Dendritic cell treated with granulocyte-macrophage colony-stimulating factor and Interleukin-4, amounts not matched to agents 40 ng/mL and 50 ng/mL, for 4 days (primary cell): ENCODE measurements around the gene NSUN3.
"Not testable (repeated sequence)": the region's sequence is repeated elsewhere in the genome, so short reads cannot be mapped to it uniquely, and the experiment has no call there.

Source experiments
- H3K27ac Mint-ChIP-seq: one replicate; pipeline ENCODE4 v1.8.0; 2022; ENCODE audit warnings: mild to moderate bottlenecking, mixed read lengths
- H3K27me3 Mint-ChIP-seq: one replicate; pipeline ENCODE4 v1.8.0; 2022; ENCODE audit warnings: mild to moderate bottlenecking, mixed read lengths
- H3K36me3 Mint-ChIP-seq: one replicate; pipeline ENCODE4 v1.8.0; 2022; ENCODE audit warnings: low read depth, mixed read lengths
- H3K4me1 Mint-ChIP-seq: one replicate; pipeline ENCODE4 v1.8.0; 2022; ENCODE audit warnings: low read depth, mixed read lengths
- H3K4me3 Mint-ChIP-seq: one replicate; pipeline ENCODE4 v1.8.0; 2022; ENCODE audit warnings: mild to moderate bottlenecking, moderate library complexity, mixed read lengths
- H3K9me3 Mint-ChIP-seq: one replicate; pipeline ENCODE4 v1.8.0; 2022; ENCODE audit warnings: mixed read lengths
- intact Hi-C: fragments of 100-400 bp; cut with micrococcal nuclease; formaldehyde crosslinking; loops from one replicate; pipeline ENCODE4 v1.15.0; 2022

Gene NSUN3

DNA sequence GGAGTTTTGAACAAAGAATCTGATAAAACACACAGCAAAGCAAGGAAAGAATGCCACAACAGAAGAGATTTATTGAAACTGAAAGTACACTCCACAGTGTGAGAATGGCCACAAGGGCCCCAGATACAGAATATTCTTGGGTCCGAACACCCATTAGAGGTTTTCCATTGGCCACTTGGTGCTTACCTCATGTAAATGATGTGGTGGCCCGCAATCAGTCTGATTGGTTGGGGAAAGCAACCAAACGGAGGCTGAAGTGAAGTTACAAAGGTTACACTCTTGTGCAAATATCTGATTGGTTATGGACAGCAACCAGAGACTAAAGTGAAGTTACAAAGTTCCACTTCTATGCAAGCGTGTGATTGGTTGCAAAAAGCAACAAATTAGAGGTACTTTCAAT is 20.4 kb downstream of the NSUN3 start:
- Mint-ChIP-seq H3K36me3 (peaks cover 72% of the 10 kb centered on the region), H3K27ac (no peak overlapping the region), H3K4me1 (peaks cover 32% of the 10 kb centered on the region), H3K4me3 (no peak overlapping the region), H3K27me3 (no peaks in the 10 kb centered on the region), H3K9me3 (no peaks in the 10 kb centered on the region)
- intact Hi-C loops = no loop called here

GRCh38 chr3:94089126-94089525 is 26.3 kb downstream of the NSUN3 start:
- intact Hi-C loops = no loop called here
- Mint-ChIP-seq H3K4me1 (peaks cover 23% of the 10 kb centered on the region), H3K27ac (no peak overlapping the region), H3K9me3 (no peaks in the 10 kb centered on the region), H3K4me3 (no peak overlapping the region), H3K36me3 (peaks cover 60% of the 10 kb centered on the region), H3K27me3 (no peaks in the 10 kb centered on the region)

GRCh38 chr3:94092086-94092485 is 29.2 kb downstream of the NSUN3 start:
- no peak overlapping the region for H3K4me3 Mint-ChIP-seq
- H3K4me1 Mint-ChIP-seq = peaks cover 28% of the 10 kb centered on the region
- H3K9me3 Mint-ChIP-seq = no peaks in the 10 kb centered on the region
- intact Hi-C loops = no loop called here
- H3K36me3 Mint-ChIP-seq = peaks cover 70% of the 10 kb centered on the region
- peak overlapping the region; percentile 12 for H3K27ac Mint-ChIP-seq
- no peaks in the 10 kb centered on the region for H3K27me3 Mint-ChIP-seq

GRCh38 chr3:94093151-94093550 is 30.3 kb downstream of the NSUN3 start:
- Mint-ChIP-seq H3K9me3 (no peaks in the 10 kb centered on the region), H3K36me3 (peaks cover 71% of the 10 kb centered on the region), H3K4me1 (peaks cover 38% of the 10 kb centered on the region), H3K27ac (no peak overlapping the region), H3K4me3 (no peak overlapping the region), H3K27me3 (no peaks in the 10 kb centered on the region)
- intact Hi-C loops = no loop called here

- Mint-ChIP-seq H3K4me1 (peaks cover 49% of the 10 kb centered on the region), H3K27ac (peak overlapping the region; percentile 54), H3K9me3 (no peaks in the 10 kb centered on the region), H3K4me3 (no peak overlapping the region), H3K27me3 (no peaks in the 10 kb centered on the region), H3K36me3 (peaks cover 75% of the 10 kb centered on the region)
- intact Hi-C loops = no loop called here
Measured at GRCh38 chr3:94095111-94095510, 32.2 kb downstream of the NSUN3 start.

DNA sequence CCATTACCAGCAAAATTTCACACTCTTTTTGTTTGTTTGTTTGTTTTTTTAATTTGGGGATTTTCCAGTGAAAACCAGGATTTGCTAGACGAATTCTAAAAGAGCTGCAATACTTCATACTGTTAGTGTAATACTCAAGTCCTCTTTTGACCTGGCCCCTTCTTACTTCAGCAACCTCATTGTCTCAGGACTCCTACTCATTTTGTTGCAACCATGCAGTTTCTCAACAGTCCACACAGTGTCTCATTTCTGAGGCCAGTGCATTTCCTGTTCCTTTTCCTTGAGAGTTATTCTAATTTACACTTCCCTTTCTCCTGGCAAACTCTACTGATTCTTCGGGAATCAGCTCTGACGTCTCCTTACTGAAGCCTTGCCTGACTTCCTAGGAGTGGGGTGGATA is 35.6 kb downstream of the NSUN3 start:
- Mint-ChIP-seq H3K36me3 (peaks cover 65% of the 10 kb centered on the region), H3K4me1 (peaks cover 26% of the 10 kb centered on the region), H3K27me3 (no peaks in the 10 kb centered on the region), H3K4me3 (no peak overlapping the region), H3K9me3 (no peaks in the 10 kb centered on the region), H3K27ac (peak overlapping the region; percentile 40)
- intact Hi-C loops = no loop called here

DNA sequence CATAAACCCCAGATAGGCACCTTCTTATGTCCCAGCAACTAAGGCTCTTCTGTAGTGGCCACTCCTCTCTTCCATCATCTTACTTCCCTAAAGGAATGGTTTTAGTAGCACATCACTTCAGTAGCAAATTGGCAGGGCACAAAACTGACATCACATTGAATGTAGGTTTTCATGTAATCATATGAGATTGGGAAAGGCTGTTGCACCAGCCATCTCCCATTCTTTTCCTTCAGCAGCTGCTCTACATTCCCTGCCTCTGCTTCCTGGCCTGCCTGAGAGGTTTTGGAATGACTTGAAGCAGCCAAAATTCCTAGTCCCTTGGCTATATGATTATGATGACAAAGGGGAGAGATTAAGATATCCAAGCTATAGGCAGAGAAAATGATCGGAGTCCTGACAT is 36.5 kb downstream of the NSUN3 start:
- Mint-ChIP-seq H3K4me1 (peaks cover 26% of the 10 kb centered on the region), H3K4me3 (no peak overlapping the region), H3K27ac (peak overlapping the region; percentile 25), H3K27me3 (no peaks in the 10 kb centered on the region), H3K9me3 (no peaks in the 10 kb centered on the region), H3K36me3 (peaks cover 61% of the 10 kb centered on the region)
- intact Hi-C loops = no loop called here

DNA sequence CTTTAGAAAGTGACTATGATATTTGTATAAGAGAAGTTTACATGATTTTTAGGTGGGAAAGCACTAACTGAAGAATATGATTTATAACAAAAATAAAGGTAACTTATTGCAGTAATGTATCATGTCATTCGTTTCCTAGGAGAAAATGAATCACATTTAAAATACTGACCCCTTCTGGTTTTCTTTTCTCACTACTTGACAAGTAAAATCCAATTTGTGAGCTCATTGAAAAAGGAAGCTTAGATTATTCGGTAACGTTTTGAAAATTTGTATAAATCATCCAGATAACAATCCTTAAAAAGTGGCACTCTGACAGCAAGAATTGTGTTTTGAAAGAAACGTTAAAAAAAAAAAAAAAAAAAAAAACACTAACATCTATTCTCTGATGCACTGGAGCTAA is 39.0 kb downstream of the NSUN3 start:
- Mint-ChIP-seq H3K4me1 (peaks cover 21% of the 10 kb centered on the region), H3K4me3 (no peak overlapping the region), H3K9me3 (no peaks in the 10 kb centered on the region), H3K27ac (no peak overlapping the region), H3K36me3 (peaks cover 51% of the 10 kb centered on the region), H3K27me3 (no peaks in the 10 kb centered on the region)
- intact Hi-C loops = no loop called here

- Mint-ChIP-seq H3K9me3 (no peaks in the 10 kb centered on the region), H3K36me3 (peaks cover 47% of the 10 kb centered on the region), H3K4me3 (no peak overlapping the region), H3K27me3 (no peaks in the 10 kb centered on the region), H3K27ac (no peak overlapping the region), H3K4me1 (no peaks in the 10 kb centered on the region)
- intact Hi-C loops = no loop called here
Measured at GRCh38 chr3:94106268-94106667, 43.4 kb downstream of the NSUN3 start.

- peaks cover 63% of the 10 kb centered on the region for H3K36me3 Mint-ChIP-seq
- H3K4me3 Mint-ChIP-seq, H3K4me1 Mint-ChIP-seq, intact Hi-C loops, H3K27ac Mint-ChIP-seq, H3K9me3 Mint-ChIP-seq, H3K27me3 Mint-ChIP-seq: not testable (repeated sequence)
Measured at GRCh38 chr3:94110232-94110631, 47.4 kb downstream of the NSUN3 start.

- intact Hi-C loops = no loop called here
- H3K27me3 Mint-ChIP-seq = no peaks in the 10 kb centered on the region
- no peak overlapping the region for H3K4me3 Mint-ChIP-seq
- H3K9me3 Mint-ChIP-seq = no peaks in the 10 kb centered on the region
- H3K27ac Mint-ChIP-seq = no peak overlapping the region
- peaks cover 58% of the 10 kb centered on the region for H3K36me3 Mint-ChIP-seq
- no peaks in the 10 kb centered on the region for H3K4me1 Mint-ChIP-seq
Measured at GRCh38 chr3:94110854-94111253, 48.0 kb downstream of the NSUN3 start.

DNA sequence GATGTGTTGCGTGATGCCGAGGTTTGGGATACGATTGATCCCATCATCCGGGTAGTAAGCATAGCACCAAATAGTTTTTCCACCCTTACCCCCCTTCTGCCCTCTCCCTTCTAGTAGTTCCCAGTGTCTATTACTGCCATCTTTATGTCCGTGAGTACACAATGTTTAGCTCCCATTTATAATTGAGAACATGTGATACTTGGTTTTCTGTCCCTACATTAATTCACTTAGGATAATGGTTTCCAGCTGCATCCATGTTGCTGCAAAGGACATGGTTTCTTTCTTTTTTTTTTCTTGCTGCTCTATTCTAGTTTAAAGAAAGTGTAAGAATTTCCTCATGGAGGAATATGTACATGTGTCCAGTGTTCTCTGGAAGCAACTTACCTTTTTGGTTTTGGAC is 51.8 kb downstream of the NSUN3 start:
- H3K27ac Mint-ChIP-seq = no peak overlapping the region
- no peak overlapping the region for H3K4me3 Mint-ChIP-seq
- H3K4me1 Mint-ChIP-seq = peaks cover 12% of the 10 kb centered on the region
- no peaks in the 10 kb centered on the region for H3K9me3 Mint-ChIP-seq
- no peaks in the 10 kb centered on the region for H3K27me3 Mint-ChIP-seq
- intact Hi-C loops = no loop called here
- H3K36me3 Mint-ChIP-seq = peaks cover 25% of the 10 kb centered on the region

GRCh38 chr3:94115482-94115881 is 52.6 kb downstream of the NSUN3 start:
- no peak overlapping the region for H3K4me3 Mint-ChIP-seq
- H3K27ac Mint-ChIP-seq = no peak overlapping the region
- no peaks in the 10 kb centered on the region for H3K27me3 Mint-ChIP-seq
- H3K4me1 Mint-ChIP-seq = peaks cover 12% of the 10 kb centered on the region
- peaks cover 19% of the 10 kb centered on the region for H3K36me3 Mint-ChIP-seq
- no peaks in the 10 kb centered on the region for H3K9me3 Mint-ChIP-seq
- intact Hi-C loops = no loop called here

- Mint-ChIP-seq H3K27me3 (no peaks in the 10 kb centered on the region), H3K36me3 (peaks cover 16% of the 10 kb centered on the region), H3K9me3 (no peaks in the 10 kb centered on the region), H3K27ac (no peak overlapping the region), H3K4me1 (peaks cover 12% of the 10 kb centered on the region), H3K4me3 (no peak overlapping the region)
- intact Hi-C loops = no loop called here
Measured at GRCh38 chr3:94117729-94118128, 54.9 kb downstream of the NSUN3 start.

GRCh38 chr3:94118390-94118789 is 55.5 kb downstream of the NSUN3 start:
- Mint-ChIP-seq H3K4me1 (peaks cover 17% of the 10 kb centered on the region), H3K27me3 (no peaks in the 10 kb centered on the region)
- intact Hi-C loops = no loop called here

More at GRCh38 chr3:94118390-94118789, 55.5 kb downstream of the NSUN3 start:
- H3K36me3 Mint-ChIP-seq = peaks cover 16% of the 10 kb centered on the region
- no peak overlapping the region for H3K4me3 Mint-ChIP-seq
- H3K9me3 Mint-ChIP-seq = no peaks in the 10 kb centered on the region
- no peak overlapping the region for H3K27ac Mint-ChIP-seq
